ENCODE results near the gene GPR3.

- TF ChIP-seq EP300 (IDR thresholded peaks at IDR 0.05; ENCODE audit: borderline replicate concordance) (no peak), MAX (IDR thresholded peaks at IDR 0.05) (no peak), REST (IDR thresholded peaks at IDR 0.05; ENCODE audit: low read depth) (no peak), EGR1 (IDR thresholded peaks at IDR 0.05) (no peak), YY1 (IDR thresholded peaks at IDR 0.05; ENCODE audit: low read depth) (no peak), TEAD4 (IDR thresholded peaks at IDR 0.05) (no peak), TAF1 (IDR thresholded peaks at IDR 0.05; ENCODE audit: low read depth) (no peak)
Observed at GRCh38 chr1:27353629-27354028, 38.8 kb upstream of the GPR3 start.

Data from Ishikawa (cell line).